ENCODE data around the gene TMPRSS13. TPM values are rescaled to one million over a fixed set of nuclear protein-coding genes. Genes with fewer than 3 reads are reported as not detected.

Gene TMPRSS13
- polyA plus RNA-seq, 3 donors, result 0.17 to 2.4 (median 0.37) TPM

- Histone ChIP-seq H3K9ac (ENCODE audit: insufficient read depth, low read length, poor library complexity, severe bottlenecking) (no peak overlapping the region), H4K20me1 (ENCODE audit: insufficient read depth, low read length) (no peaks in the 10 kb centered on the region), H2AFZ (ENCODE audit: insufficient read depth, low read depth, low read length, poor library complexity, severe bottlenecking) (no peak overlapping the region), H3K36me3 (replicated peaks in 1 of 2; ENCODE audit: control insufficient read depth in 1 of 2, insufficient read depth in 2 of 2, low read length in 2 of 2) (no peaks in the 10 kb centered on the region), H3K27ac (ENCODE audit: low read depth in 1 of 2, low read length in 2 of 2) (no peak overlapping the region), H3K9me3 (replicated peaks in 1 of 2; ENCODE audit: control insufficient read depth in 1 of 2, insufficient read depth in 1 of 2, low read length in 2 of 2) (no peaks in the 10 kb centered on the region), H3K4me1 (ENCODE audit: control insufficient read depth in 1 of 2, insufficient read depth in 2 of 2, low read length in 2 of 2) (peaks cover 6 to 16% of the 10 kb centered on the region in 2 donors), H3K4me3 (replicated peaks in 1 of 3; ENCODE audit: low read depth in 2 of 3, low read length in 3 of 3) (no peak overlapping the region), H3K4me2 (replicated peaks; ENCODE audit: extremely low read depth, low read length, poor library complexity, severe bottlenecking) (no peak overlapping the region), H3K79me2 (ENCODE audit: insufficient read depth, low read length) (no peaks in the 10 kb centered on the region), H3K27me3 (ENCODE audit: control insufficient read depth in 2 of 2, insufficient read depth in 2 of 2, low read length in 2 of 2) (no peaks in the 10 kb centered on the region)
- intact Hi-C loops (cut with micrococcal nuclease), result loop anchor here in 1 of 2 donors (10.0 kb wide), 1 partner anchor 51 kb away; no protein-coding TSS in a partner anchor
- Mint-ChIP-seq H3K4me1 (peaks cover 16% of the 10 kb centered on the region), H3K36me3 (peaks cover 0 to 1% of the 10 kb centered on the region in 2 donors), H3K9me3 (no peaks in the 10 kb centered on the region), H3K4me3 (no peak overlapping the region), H3K27ac (peak overlapping the region in 3 of 7 donors; percentile 13 to 45 (median 33)), H3K27me3 (ENCODE audit: low read depth in 3 of 3) (peaks cover 3 to 4% (median 3%) of the 10 kb centered on the region in 3 donors)
- DNase-seq, result no peak
- 100% methylated on average over 2 of the region's 2 CpGs for WGBS (ENCODE audit: insufficient coverage)
- no peak for TF ChIP-seq CTCF (IDR thresholded peaks at IDR 0.05)
Observed at GRCh38 chr11:117906126-117906525, 23.1 kb downstream of the TMPRSS13 start.

GRCh38 chr11:117905524-117905923 lies 23.7 kb downstream of the TMPRSS13 start:
- peaks cover 10 to 22% of the 10 kb centered on the region in 2 donors for H3K4me1 ChIP-seq (ENCODE audit: control insufficient read depth in 1 of 2, insufficient read depth in 2 of 2, low read length in 2 of 2)
- no peak overlapping the region for H3K27ac ChIP-seq (ENCODE audit: low read depth in 1 of 2, low read length in 2 of 2)
- H4K20me1 ChIP-seq (ENCODE audit: insufficient read depth, low read length), result no peaks in the 10 kb centered on the region
- no peak for DNase-seq
- H2AFZ ChIP-seq (ENCODE audit: insufficient read depth, low read depth, low read length, poor library complexity, severe bottlenecking), result no peak overlapping the region
- no peak overlapping the region for H3K9ac ChIP-seq (ENCODE audit: insufficient read depth, low read length, poor library complexity, severe bottlenecking)
- no peaks in the 10 kb centered on the region for H3K9me3 ChIP-seq (replicated peaks in 1 of 2; ENCODE audit: control insufficient read depth in 1 of 2, insufficient read depth in 1 of 2, low read length in 2 of 2)
- no peaks in the 10 kb centered on the region for H3K36me3 ChIP-seq (replicated peaks in 1 of 2; ENCODE audit: control insufficient read depth in 1 of 2, insufficient read depth in 2 of 2, low read length in 2 of 2)
- Mint-ChIP-seq H3K36me3 (peaks cover 0 to 1% of the 10 kb centered on the region in 2 donors), H3K4me1 (peaks cover 19% of the 10 kb centered on the region), H3K9me3 (peaks cover 0 to 1% (median 0%) of the 10 kb centered on the region in 7 donors), H3K4me3 (no peak overlapping the region), H3K27ac (peak overlapping the region in 3 of 7 donors; percentile 1 to 33 (median 17)), H3K27me3 (ENCODE audit: low read depth in 3 of 3) (peaks cover 3% of the 10 kb centered on the region in 3 donors)
- H3K4me2 ChIP-seq (replicated peaks; ENCODE audit: extremely low read depth, low read length, poor library complexity, severe bottlenecking), result no peak overlapping the region
- intact Hi-C loops (cut with micrococcal nuclease), result loop anchor here in 1 of 2 donors (10.0 kb wide), 1 partner anchor 51 kb away; no protein-coding TSS in a partner anchor
- H3K4me3 ChIP-seq (replicated peaks in 1 of 3; ENCODE audit: low read depth in 2 of 3, low read length in 3 of 3), result no peak overlapping the region
- TF ChIP-seq CTCF (IDR thresholded peaks at IDR 0.05), result no peak
- H3K79me2 ChIP-seq (ENCODE audit: insufficient read depth, low read length), result no peaks in the 10 kb centered on the region
- no peaks in the 10 kb centered on the region for H3K27me3 ChIP-seq (ENCODE audit: control insufficient read depth in 2 of 2, insufficient read depth in 2 of 2, low read length in 2 of 2)
- WGBS (ENCODE audit: insufficient coverage), result 97% methylated on average over 3 of the region's 4 CpGs
